Ishikawa (cell line): Measurements from ENCODE around the gene REPS2.

Experiments
- CEBPB ChIP-seq: IDR thresholded peaks from 2 replicates; pipeline ENCODE4 v1.6.1; 2012
- CREB1 ChIP-seq: IDR thresholded peaks from 2 replicates; pipeline ENCODE4 v1.6.1; 2012; ENCODE audit warnings: low read depth
- EGR1 ChIP-seq: IDR thresholded peaks from 2 replicates; pipeline ENCODE4 v1.6.1; 2012
- EP300 ChIP-seq: IDR thresholded peaks from 2 replicates; pipeline ENCODE4 v1.6.1; 2012; ENCODE audit warnings: borderline replicate concordance
- MAX ChIP-seq: IDR thresholded peaks from 2 replicates; pipeline ENCODE4 v1.6.1; 2012
- NFIC ChIP-seq: IDR thresholded peaks from 2 replicates; pipeline ENCODE4 v1.6.1; 2012
- RAD21 ChIP-seq: IDR thresholded peaks from 2 replicates; pipeline ENCODE4 v1.6.1; 2012; ENCODE audit warnings: low read depth
- TAF1 ChIP-seq: IDR thresholded peaks from 2 replicates; pipeline ENCODE4 v1.6.1; 2012; ENCODE audit warnings: low read depth, mild to moderate bottlenecking
- TCF12 ChIP-seq: IDR thresholded peaks from 2 replicates; pipeline ENCODE4 v1.6.1; 2012; ENCODE audit warnings: low read depth
- TEAD4 ChIP-seq: IDR thresholded peaks from 2 replicates; pipeline ENCODE4 v1.6.1; 2012
- USF1 ChIP-seq: IDR thresholded peaks from 2 replicates; pipeline ENCODE4 v1.6.1; 2012
- YY1 ChIP-seq: IDR thresholded peaks from 2 replicates; pipeline ENCODE4 v1.6.1; 2012; ENCODE audit warnings: low read depth
- TF ChIP-seq, protein P1 (sequence below): IDR thresholded peaks from 2 replicates; pipeline ENCODE4 v1.6.1; 2012; ENCODE audit warnings: low read depth, mild to moderate bottlenecking

- TF ChIP-seq YY1: no peak
- no peak for TF ChIP-seq MAX
- TF ChIP-seq, protein P1, sequence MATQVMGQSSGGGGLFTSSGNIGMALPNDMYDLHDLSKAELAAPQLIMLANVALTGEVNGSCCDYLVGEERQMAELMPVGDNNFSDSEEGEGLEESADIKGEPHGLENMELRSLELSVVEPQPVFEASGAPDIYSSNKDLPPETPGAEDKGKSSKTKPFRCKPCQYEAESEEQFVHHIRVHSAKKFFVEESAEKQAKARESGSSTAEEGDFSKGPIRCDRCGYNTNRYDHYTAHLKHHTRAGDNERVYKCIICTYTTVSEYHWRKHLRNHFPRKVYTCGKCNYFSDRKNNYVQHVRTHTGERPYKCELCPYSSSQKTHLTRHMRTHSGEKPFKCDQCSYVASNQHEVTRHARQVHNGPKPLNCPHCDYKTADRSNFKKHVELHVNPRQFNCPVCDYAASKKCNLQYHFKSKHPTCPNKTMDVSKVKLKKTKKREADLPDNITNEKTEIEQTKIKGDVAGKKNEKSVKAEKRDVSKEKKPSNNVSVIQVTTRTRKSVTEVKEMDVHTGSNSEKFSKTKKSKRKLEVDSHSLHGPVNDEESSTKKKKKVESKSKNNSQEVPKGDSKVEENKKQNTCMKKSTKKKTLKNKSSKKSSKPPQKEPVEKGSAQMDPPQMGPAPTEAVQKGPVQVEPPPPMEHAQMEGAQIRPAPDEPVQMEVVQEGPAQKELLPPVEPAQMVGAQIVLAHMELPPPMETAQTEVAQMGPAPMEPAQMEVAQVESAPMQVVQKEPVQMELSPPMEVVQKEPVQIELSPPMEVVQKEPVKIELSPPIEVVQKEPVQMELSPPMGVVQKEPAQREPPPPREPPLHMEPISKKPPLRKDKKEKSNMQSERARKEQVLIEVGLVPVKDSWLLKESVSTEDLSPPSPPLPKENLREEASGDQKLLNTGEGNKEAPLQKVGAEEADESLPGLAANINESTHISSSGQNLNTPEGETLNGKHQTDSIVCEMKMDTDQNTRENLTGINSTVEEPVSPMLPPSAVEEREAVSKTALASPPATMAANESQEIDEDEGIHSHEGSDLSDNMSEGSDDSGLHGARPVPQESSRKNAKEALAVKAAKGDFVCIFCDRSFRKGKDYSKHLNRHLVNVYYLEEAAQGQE: no peak
- no peak for TF ChIP-seq CREB1
- no peak for TF ChIP-seq RAD21
- TF ChIP-seq TCF12: no peak
- no peak for TF ChIP-seq EGR1
- TF ChIP-seq EP300: no peak
- TF ChIP-seq TEAD4: no peak
- no peak for TF ChIP-seq USF1
- no peak for TF ChIP-seq TAF1
- no peak for TF ChIP-seq NFIC
- no peak for TF ChIP-seq CEBPB
Measured at GRCh38 chrX:17024886-17025285, 78.4 kb downstream of the REPS2 start.
